Adrenal gland (tissue), 5 donors: Measurements from ENCODE around the gene CISTR.

ENCODE experiments used
- POLR2A ChIP-seq, 2 donors: fragments of 450-650 bp; IDR thresholded peaks; one replicate each; pipeline ENCODE4 v1.6.1; 2017; ENCODE audit warnings: antibody characterized with exemption in 2 of 2, mild to moderate bottlenecking in 2 of 2, moderate library complexity in 1 of 2
- TF ChIP-seq, protein P1 (sequence below), 6 experiments: fragments of 450-650 bp in 4 of 6; fragments of 200-600 bp in 2 of 6; sonication (generic) in 1 of 6; IDR thresholded peaks; 1 replicate in 5 of 6; 2 replicates in 1 of 6; pipeline versions ENCODE4 v1.5.1 to v1.8.0; 2016 to 2021; ENCODE audit warnings: antibody characterized with exemption in 6 of 6, mild to moderate bottlenecking in 2 of 6, moderate library complexity in 1 of 6
- donor health status: DM: no; HTN: no; CAD: no.

DNA sequence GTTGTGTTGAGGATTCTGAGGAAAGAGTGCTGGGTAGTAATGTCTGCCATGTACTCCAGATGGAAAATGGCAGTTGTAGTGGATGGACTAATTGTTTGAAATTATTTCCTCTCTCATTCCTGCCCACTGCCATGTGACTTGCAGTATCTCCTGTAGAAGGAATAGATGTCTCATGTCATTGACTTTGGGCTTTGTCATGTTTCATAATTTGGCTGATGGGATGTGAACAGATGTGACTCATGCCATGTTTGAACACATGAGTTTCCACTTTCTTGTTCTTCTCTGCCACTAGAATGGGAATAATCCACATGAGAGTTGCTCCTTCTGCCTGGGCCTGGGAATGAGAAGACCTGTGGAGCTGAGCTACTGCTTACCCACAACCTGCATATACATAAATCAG, 22.1 kb downstream of the CISTR start:
- TF ChIP-seq, protein P1, sequence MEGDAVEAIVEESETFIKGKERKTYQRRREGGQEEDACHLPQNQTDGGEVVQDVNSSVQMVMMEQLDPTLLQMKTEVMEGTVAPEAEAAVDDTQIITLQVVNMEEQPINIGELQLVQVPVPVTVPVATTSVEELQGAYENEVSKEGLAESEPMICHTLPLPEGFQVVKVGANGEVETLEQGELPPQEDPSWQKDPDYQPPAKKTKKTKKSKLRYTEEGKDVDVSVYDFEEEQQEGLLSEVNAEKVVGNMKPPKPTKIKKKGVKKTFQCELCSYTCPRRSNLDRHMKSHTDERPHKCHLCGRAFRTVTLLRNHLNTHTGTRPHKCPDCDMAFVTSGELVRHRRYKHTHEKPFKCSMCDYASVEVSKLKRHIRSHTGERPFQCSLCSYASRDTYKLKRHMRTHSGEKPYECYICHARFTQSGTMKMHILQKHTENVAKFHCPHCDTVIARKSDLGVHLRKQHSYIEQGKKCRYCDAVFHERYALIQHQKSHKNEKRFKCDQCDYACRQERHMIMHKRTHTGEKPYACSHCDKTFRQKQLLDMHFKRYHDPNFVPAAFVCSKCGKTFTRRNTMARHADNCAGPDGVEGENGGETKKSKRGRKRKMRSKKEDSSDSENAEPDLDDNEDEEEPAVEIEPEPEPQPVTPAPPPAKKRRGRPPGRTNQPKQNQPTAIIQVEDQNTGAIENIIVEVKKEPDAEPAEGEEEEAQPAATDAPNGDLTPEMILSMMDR (IDR thresholded peaks at IDR 0.05) = no peak
- TF ChIP-seq POLR2A (IDR thresholded peaks at IDR 0.05) = no peak
